Activated CD4-positive, CD25-positive, alpha-beta regulatory T cell (primary cell): ENCODE data around the gene PPM1H.
"Not testable (repeated sequence)": the region's sequence is repeated elsewhere in the genome, so short reads cannot be mapped to it uniquely, and the experiment has no call there.

Experiments used
- DNase-seq, 4 experiments: peaks; one replicate each; lab custom pipeline; 2025; lab: John Stamatoyannopoulos, UW

PPM1H gene

DNA sequence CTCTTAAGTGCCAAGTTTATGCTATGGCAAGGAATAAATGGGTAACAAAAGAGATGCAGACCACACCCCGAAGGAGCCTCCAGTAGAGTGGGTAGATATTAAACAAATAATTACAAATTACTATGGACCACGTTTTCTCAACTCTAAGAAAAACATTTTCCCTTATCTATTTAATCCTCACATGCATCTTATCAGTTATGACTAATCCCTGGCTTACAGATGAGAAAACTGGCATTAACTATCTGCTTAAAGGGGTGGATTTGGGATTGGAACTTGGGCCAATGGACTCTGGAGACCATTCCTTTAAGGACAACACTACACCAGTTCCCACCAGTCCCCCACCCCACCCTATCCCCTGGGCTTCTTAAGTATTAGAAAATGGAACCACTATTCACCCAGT is 26.3 kb downstream of the PPM1H start:
- no peak for DNase-seq

DNA sequence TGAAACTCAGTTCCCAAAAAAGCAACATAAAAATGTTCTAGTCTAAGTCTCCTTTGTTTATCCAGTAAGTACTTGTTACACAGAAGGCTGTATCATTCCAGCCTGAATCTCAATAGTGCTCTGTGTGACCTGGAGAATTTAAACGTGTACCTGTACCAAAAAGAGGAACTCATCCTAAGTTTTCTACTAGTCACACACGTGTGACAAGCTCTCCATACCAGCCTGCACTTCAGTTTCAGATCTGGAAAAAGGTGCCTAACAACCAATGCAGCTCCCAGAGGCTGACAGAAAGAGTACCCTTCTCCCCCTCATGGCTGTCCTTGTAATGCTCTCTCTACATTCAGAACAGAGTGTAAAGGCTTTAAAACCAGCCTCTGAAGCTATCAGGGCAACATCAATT is 27.4 kb downstream of the PPM1H start:
- DNase-seq, result no peak

DNA sequence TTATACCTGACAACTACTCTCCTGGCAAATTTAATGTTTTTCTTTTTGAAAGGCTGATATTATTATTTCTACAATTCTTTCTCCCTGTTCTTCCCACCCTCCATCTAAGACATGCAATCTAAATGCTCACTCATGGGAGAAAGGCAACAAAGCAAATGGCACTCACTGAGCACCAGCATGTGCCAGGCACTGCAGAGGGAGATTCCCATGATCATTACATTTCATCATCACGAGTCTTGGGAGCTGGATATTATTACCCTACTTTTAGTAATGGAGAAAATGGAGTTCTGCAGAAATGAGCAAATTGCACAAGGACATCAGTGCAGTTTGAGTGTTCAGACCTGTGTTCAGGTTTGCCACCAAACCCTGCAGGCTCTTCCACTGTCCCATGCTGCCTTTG is 27.9 kb downstream of the PPM1H start:
- DNase-seq, result no peak

DNA sequence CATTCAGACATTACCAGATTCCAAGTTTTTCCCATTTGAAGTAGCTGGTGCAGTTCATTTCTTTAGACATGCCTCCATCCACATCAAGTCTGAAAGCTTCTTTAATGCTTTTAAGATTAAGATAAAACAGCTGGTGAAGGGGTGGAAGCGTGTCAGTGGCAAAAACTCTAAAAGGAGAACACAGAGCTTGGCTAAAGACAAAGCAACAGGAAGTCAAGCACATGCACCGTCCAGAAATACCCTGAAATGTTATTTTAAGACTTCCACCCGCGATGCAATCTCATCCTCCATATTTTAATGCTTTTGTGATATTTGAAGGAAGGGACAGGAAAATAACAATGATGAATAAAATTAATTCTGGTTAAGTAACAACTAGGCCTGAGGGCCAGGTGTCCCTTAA is 31.8 kb downstream of the PPM1H start:
- no peak for DNase-seq

DNA sequence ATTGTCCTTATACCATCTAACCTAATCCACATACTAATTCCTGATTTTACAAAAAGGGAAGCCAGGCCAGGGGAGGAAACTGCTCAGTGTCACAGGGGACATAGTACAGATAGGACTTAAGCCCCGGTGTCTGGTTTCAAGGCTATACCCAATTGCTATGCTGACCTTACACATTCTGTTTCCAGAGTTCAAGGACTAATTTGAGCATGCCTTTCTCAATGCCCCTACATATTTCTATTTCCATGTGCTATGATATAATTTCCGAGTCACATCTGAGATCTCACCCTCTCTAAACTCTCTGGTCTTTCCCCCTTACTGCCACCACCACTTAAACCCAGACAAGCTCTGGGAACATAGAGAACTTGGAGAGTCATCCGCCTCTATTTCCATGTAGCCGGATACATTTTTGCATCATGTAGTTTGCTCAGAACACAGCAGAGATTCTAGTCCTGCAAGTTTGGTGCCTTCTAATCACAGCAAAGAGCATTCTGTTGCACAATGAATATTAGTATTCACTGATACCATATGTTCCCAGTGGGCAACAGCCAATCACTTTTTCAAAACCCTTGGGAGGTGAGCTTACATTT is 34.2 kb downstream of the PPM1H start:
- no peak for DNase-seq

DNA sequence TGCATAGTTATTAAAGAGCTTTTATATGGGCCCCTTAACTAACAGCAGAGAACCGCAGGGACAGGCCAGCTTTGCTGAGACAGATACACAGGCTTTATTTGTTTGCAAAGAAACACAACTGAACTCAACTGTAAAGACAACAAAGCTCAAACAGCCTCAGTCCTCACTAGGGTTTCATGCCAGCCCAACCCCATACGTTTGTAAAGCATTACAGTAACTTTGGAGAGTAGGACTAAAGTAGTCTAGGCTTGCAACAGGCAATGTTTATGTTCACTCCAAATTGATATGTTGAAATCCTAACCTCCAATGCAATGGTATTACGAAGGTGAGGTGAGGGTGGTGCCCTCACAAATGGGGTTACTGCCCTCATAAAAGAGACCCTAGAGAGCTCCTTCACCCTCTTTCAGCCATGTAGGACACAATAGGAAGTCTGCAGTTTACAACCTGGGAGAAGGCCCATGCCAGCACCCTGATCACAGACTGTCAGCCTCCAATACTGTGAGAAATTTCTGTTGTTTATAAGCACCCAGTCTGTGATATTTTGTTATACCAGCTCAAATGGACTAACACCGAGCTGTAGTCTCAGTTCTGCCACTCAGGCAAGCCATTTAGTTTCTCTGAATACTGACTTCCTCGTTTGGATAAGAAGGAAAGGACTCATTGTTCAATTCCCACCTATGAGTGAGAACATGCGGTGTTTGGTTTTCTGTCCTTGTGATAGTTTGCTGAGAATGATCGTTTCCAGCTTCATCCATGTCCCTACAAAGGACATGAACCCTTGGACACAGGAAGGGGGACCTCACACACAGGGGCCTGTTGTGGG is 35.2 kb downstream of the PPM1H start:
- DNase-seq, result no peak

DNA sequence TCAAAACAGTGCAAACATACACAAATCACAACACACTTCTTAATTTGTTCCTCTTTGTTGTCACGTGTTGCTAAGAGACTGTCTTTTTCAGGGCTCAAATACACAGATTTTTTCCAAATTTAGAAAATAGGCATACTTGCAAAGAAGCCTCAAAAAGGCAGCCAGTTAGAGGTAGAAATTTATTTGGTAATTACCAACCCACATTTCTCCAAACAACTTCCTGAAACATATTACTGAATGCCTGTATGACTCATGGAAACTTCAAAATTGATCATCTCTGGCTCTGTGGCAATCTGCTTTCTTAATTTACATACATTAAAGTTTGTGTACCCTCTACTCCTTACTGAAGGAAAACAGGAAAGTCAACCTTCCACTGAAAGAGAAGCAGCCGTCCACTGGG is 36.4 kb downstream of the PPM1H start:
- no peak for DNase-seq

DNA sequence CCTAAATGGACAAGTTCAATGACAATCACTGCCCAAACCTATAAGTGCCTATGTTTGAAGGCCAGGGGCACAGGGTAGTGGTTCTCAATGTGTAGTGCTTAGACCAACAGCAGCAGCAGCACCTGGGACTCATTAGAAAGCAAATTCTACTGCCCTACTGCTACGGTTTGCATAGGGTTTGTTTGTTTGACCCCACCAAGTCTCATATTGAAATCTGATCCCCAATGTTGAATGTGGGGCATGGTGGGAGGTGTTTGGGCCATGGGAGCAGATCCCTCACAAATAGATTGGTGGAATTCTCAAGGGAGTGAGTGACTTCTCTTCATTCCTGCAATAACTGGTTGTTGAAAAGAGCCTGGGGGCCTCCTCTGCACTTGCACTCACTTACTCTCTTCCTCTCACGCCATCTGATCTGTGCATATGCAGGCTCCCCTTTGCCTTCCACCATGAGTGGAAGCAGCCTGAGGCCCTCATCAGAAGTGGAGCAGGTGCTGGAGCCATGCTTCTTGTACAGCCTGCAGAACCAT is 39.5 kb downstream of the PPM1H start:
- DNase-seq, result no peak

DNA sequence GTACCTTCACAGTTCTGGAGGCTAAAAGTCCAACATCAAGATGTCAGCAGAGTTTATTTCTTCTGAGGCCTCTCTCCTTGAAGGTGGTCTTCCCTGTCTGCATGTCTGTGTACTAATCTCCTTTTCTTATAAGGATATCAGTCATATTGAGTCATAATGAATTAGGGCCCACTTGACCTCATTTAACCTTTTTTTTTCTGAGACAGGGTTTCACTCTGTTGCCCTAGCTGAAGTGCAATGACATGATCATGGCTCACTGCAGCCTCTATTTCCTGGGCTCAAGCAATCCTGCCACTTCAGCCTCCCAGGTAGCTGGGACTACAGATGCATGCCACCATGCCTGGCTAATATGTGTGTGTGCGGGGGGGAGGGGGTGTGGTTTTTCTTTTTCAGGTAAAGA is 41.7 kb downstream of the PPM1H start:
- DNase-seq, result no peak

DNA sequence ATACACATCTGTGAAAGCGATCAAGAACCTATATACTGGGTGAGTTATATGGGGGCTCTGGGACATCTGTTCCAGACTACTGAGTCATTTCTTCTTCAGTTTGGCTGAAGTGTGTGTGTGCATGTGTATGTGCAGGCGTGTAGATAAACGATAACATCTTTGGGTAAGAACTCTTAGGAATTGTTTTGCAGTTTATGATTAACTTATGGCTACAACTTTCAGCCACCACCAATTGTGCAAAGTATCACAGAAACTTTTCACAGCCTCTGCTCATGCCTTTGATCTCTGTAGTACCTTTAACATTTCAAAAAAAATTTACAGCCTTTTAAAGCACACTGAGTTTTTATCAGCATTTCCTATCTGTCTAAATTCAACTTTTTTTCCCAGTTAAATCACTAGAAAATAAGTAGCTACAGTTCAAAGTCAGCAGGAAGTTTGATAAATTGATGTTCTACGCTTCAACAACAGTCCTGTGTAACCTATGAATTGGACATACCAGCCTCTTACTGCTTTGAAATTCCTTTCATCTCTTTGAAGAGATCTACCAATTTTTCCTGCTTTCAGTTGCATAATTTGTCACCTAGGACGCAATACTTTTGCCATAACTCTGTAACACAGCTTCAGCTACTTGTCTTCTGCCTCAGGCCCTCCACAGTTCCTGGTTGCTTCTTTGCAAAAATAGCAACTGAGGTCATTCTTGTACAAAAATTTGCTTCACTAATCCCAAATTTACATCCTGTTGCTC is 43.0 kb downstream of the PPM1H start:
- no peak for DNase-seq

DNA sequence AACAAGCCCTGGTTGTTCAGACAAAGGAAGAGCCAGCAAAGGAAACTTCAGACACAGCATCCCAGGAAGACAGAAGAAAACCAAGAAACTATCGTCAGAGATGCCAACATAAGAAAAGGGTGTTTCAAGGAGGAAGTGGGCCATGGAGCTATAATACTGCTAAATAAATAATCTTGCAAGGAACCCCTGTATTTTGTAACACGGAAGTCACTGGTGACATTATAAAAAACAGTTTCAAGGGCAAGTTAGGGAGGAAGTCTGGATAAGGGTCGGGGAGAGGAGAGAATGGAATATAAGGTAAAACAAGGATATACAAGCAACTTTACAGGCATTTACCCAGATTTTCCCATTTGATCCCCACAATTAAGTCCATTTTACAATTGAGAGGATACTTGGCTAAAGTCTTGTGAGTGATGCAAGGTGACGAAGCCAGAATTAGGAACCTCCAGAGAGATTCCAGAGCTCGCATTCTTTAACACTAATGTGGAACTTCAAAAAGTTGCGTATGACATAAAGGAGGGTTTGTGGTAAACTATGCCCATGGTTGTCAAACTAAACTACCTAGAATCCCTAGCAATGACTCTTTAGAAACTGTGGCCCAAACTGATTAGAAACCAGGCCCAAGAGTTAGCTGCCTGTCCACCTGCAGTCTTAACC is 46.4 kb downstream of the PPM1H start:
- DNase-seq, result no peak

DNA sequence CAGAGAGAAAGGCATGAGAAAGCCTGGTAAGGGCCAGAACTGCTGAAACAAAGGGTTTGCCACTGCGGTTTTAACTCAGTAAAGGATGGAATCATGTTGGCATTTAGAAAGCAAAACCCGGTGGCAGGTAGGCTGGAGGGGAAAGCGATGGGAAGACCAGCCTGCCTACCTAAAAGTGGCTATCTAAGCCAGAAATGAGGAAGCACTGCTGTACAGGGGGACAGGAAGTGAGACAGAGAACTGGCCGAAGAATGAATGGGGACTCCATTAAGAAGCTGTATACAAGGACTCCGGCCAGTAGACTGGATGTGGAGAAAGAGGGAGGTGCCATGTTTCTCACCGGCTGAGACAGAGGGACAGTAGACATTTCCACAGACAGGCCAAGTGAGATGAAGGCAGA is 48.2 kb downstream of the PPM1H start:
- no peak for DNase-seq

DNA sequence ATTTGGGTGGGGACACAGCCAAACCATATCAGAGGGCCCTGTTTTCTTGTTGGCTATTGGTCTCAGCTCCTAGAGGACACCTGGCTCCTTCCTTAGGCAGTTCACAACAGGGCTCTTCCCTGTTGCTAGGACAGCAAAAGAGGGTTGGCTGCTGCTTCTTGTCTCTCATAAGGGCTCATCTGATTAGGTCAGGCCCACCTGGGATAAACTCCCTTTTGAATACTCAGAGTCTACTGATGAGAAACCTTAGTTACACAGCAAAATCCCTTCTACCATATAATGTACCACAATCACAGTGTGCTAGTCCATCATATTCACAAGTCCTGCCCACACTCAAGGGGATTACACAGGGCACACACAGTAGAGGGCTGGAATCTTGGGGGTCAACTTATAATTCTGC is 49.7 kb downstream of the PPM1H start:
- DNase-seq, result no peak

DNA sequence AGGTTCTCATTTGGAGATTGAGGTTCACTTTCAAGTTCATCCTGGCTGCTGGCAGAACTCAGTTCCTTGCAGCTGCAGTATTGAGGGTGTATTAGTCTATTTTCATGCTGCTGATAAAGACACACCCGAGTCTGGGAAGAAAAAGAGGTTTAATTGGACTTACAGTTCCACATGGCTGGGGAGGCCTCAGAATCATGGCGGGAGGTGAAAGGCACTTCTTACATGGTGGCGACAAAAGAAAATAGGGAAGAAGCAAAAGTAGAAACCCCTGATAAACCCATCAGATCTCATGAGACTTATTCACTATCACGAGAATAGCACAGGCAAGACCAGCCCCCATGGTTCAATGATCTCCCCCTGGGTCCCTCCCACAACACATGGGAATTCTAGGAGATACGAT is 50.1 kb downstream of the PPM1H start:
- not testable (repeated sequence) for DNase-seq

DNA sequence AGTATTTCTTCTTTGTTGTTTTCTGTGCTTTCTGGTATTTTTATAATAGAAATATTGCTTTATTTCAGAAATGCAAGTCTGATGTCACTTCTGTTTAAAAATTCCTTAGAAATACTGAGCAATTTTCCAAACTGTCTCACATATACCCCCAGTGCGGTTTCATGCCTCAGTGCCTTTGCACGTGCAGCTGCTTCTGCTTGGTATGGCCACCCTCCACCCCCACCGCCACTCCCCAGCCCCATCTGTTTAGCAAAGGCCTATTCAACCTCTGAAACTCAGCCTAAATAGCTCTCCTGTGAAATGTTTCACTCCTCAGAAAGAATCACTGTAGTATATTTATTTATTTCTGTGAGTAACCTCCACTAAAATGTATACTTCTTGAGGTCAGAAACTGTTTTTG is 52.3 kb downstream of the PPM1H start:
- DNase-seq, result no peak

DNA sequence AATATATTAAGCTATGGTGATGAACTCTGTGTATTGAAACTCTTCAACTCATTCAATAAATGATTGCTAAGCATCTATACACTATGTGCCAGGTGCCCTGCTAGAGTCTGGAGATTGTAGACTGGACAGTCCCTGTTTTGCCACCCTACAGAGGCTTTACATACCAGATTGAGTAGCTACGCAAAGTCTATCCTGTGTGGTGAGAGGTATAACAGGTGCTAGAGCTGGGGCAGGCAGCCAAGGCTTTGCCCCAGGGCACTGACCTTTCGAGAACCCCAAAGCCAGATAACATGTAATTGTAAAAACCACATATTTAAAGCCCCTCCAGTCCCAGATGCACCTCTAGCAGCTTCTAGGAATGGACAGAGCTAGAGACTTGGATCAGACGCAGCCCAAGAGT is 52.8 kb downstream of the PPM1H start:
- DNase-seq, result no peak

DNA sequence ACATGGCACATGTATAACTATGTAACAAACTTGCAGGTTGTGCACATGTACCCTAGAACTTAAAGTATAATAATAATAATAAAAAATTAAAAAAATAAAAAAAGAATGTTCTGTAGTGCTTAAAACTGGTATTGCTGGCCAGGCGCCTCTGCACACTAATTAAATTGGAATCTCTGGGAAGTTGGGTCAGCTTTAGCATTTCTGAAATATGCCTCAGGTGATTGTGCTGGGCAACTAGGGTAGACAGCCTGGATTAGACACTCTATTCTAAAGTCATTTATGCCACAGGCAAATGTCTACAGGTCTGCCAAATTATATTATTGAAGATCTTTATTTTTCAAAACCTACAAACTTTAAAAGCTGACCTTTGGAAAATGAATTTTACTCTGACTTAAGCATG is 55.3 kb downstream of the PPM1H start:
- no peak for DNase-seq

DNA sequence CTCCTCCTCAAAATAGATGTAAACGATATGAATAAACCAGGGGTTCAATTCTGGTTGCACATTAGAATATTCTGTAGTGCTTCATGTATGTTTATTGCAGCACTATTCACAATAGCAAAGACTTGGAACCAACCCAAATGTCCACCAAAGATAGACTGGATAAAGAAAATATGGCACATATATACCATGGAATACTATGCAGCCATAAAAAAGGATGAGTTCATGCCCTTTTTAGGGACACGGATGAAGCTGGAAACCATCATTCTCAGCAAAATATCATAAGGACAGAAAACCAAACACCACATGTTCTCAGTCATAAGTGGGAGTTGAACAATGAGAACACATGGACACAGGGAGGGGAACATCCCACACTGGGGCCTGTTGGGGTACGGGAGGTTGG is 55.7 kb downstream of the PPM1H start:
- not testable (repeated sequence) for DNase-seq

DNA sequence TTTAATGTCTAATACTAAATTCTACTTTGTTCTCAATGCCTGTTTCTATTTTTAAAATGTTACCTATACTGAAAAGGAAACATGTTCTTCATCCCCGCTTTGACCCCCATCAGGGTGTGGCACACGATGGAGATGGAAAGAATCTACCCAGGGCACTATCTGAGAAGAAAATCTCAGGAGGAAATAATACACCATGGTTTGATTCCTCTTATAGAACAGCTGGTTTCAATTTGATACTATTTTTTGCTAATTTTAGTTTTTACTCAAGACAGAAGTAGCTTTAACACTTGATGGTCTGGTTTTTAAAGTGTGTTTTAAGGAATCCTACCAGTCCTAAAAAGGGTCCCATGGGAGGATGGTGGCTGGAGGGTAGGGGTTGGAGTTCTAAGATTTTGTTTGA is 56.7 kb downstream of the PPM1H start:
- DNase-seq, result no peak

DNA sequence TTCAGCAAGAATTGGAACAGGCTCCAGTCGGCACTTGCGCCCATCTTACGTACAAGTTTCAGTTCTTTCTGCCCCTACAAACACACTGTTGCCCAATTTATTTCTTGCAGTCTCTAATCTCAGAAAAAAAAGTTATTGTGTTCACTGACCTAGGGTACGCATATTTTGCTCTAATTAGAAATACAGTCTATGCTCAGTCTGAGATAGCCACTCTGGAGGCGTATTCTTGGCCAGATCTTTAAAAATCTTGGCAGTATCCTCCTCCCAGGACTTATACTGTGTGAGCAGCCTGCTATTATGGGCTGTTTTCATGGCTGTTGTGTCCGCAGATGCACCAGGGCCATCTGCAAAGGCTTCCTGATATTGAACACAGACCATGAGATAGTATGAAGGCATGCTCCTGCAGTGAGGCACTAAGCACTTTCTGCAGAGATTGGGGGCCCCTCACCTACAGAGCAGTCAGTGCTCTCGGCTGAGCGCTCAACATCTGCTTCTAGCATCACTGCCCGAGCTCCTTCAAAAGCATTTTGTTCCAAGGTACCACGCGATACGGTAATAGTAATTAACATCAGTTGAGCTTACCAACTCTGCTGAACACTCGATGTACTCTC is 57.9 kb downstream of the PPM1H start:
- DNase-seq, result no peak

DNA sequence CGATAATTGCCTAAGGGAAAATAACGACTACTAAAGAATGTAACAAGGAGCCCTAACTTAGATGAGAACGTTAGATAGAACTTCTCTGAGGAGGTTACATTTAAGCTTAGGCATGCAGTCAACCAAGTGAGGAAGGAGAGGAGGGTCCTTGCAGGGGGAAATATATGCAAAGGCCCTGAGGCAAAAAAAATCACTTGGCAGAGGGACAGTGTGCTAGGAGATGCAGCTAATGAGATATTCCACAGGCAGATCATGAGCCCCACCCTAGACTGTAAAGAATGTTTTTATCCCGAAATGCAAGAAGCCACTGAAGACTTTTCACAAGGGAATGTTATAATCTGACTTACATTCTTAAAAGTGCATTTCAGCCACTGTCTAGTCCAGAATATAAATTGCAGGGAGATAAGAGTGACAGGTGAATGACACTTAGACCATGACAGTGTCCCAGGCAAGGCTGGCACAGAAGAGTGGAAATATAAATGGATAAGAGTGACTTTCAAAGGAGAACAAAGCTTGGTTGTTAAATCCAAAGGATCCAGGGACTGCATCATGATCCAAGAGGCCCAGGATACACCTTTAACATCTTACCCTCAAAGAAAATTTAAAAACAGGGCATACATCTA is 61.0 kb downstream of the PPM1H start:
- no peak for DNase-seq
